Common myeloid progenitor, CD34-positive (primary cell): ENCODE results near the gene TLX1.

Source experiments
- CTCF ChIA-PET: fragments of 350-600 bp; sonication (Branson Sonifier 250); formaldehyde crosslinking; loops from one replicate; lab custom pipeline; 2021; ENCODE audit warnings: antibody characterized with exemption; lab: Charles Lee
- POLR2A ChIA-PET: fragments of 350-600 bp; sonication (Branson Sonifier 250); formaldehyde crosslinking; loops from one replicate; lab custom pipeline; 2021; ENCODE audit warnings: antibody characterized with exemption; lab: Charles Lee
- DNase-seq, 3 donors: peaks; one replicate each; pipeline versions ENCODE4 v3.0.0 to v3.0.0-alpha.2; 2013
- H3K27ac ChIP-seq, 2 experiments: 1 replicate in 1 of 2; 2 replicates in 1 of 2; pipeline ENCODE4 v1.7.0; 2013; ENCODE audit warnings: inconsistent platforms in 2 of 2, low read length in 2 of 2, mild to moderate bottlenecking in 2 of 2, low read depth in 1 of 2, moderate library complexity in 1 of 2; ENCODE audit not compliant: severe bottlenecking in 2 of 2, insufficient read depth in 1 of 2, poor library complexity in 1 of 2
- H3K27me3 ChIP-seq, 5 experiments: replicated peaks in 2 of 5; 1 replicate in 3 of 5; 2 replicates in 2 of 5; pipeline versions ENCODE4 v1.6.1 to v1.7.0; 2013; ENCODE audit warnings: low read length in 4 of 5, mild to moderate bottlenecking in 2 of 5, moderate library complexity in 2 of 5, inconsistent platforms in 1 of 5; ENCODE audit not compliant: insufficient read depth in 5 of 5, control insufficient read depth in 4 of 5
- H3K36me3 ChIP-seq, 4 experiments: 1 replicate in 2 of 4; 2 replicates in 2 of 4; pipeline versions ENCODE4 v1.6.1 to v1.7.0; 2013; ENCODE audit warnings: low read length in 3 of 4, control low read depth in 1 of 4, mild to moderate bottlenecking in 1 of 4; ENCODE audit not compliant: control insufficient read depth in 4 of 4, insufficient read depth in 4 of 4
- H3K4me1 ChIP-seq, 4 experiments: 1 replicate in 3 of 4; 2 replicates in 1 of 4; pipeline versions ENCODE4 v1.6.1 to v1.7.1; 2013; ENCODE audit warnings: low read length in 3 of 4, mild to moderate bottlenecking in 3 of 4, control low read depth in 1 of 4, inconsistent platforms in 1 of 4, moderate library complexity in 1 of 4; ENCODE audit not compliant: control insufficient read depth in 4 of 4, insufficient read depth in 4 of 4; ENCODE audit errors: control extremely low read depth in 1 of 4
- H3K4me3 ChIP-seq, 7 experiments: 1 replicate in 4 of 7; 2 replicates in 3 of 7; pipeline versions ENCODE4 v1.5.1 to v1.7.0; 2013; ENCODE audit warnings: mild to moderate bottlenecking in 7 of 7, low read length in 6 of 7, moderate library complexity in 6 of 7, inconsistent platforms in 2 of 7, low read depth in 2 of 7, control low read depth in 1 of 7; ENCODE audit not compliant: insufficient read depth in 4 of 7, control insufficient read depth in 1 of 7; ENCODE audit errors: extremely low read depth in 1 of 7
- H3K9me3 ChIP-seq, 5 experiments: 1 replicate in 4 of 5; 2 replicates in 1 of 5; pipeline versions ENCODE4 v1.6.1 to v1.7.1; 2013; ENCODE audit warnings: low read length in 4 of 5, mild to moderate bottlenecking in 2 of 5, inconsistent platforms in 1 of 5, low read depth in 1 of 5, moderate library complexity in 1 of 5; ENCODE audit not compliant: control insufficient read depth in 4 of 5, insufficient read depth in 2 of 5; ENCODE audit errors: control extremely low read depth in 1 of 5
- WGBS: methylation state at CpG from one replicate; pipeline ENCODE4 v1.1.5; 2013; ENCODE audit not compliant: insufficient coverage; 5-methylcytosine and 5-hydroxymethylcytosine counted together

TLX1 gene

DNA sequence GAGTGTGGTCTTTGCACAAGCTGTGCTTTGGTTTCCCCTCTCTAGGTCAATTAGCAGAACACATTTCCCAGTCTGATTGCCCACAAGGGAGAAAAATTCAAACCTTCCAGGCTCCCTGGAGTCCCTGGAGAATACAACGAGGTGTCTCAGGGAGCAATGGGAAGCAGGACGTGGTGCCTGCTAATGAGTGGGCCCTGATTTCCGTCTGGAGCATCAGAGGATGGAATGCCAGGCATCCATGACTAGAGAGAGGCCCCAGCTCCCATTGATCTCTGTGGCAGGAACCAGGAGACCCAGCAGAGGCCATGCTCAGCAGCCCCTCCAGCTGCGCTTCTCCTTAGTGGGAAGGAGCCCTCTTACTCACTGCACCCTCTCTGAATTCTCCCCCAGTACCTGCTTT, 33.2 kb upstream of the TLX1 start:
- peaks cover 0 to 5% (median 0%) of the 10 kb centered on the region in 5 experiments for H3K9me3 ChIP-seq
- ChIA-PET POLR2A (no interaction called here), CTCF (interaction anchor here (1.3 to 67.5 kb wide), 7 partner anchors 8 to 55 kb away, joined by 4 to 1574 read pairs (median 74); partner anchors contain the start of genes KAZALD1, PDZD7, SFXN3 and TLX1)
- H3K27me3 ChIP-seq: peaks cover 0 to 88% (median 28%) of the 10 kb centered on the region in 5 experiments
- no peak for DNase-seq
- no peak overlapping the region for H3K4me3 ChIP-seq
- WGBS: 69% methylated on average over 4 of the region's 4 CpGs
- H3K36me3 ChIP-seq: no peaks in the 10 kb centered on the region
- no peaks in the 10 kb centered on the region for H3K4me1 ChIP-seq
- no peak overlapping the region for H3K27ac ChIP-seq

DNA sequence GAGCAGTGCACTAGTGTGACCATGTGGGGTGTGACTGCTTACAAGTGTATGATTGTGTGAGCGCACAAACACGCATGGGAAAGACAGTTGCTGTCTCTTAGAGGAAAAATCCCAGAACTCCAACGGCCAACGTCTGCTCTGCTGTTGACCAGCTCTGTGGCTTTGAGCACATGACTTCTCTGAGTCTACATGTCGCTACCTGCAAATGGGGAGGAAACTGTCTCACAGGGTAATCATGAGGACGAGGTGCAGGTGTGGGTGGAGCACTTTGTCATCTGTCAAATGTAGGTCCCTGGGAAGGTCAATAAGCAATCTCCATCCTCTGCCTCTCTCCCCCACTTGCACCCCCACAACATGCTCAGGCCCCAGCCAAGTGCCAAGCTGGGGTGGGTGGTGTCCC, 31.2 kb upstream of the TLX1 start:
- no peaks in the 10 kb centered on the region for H3K4me1 ChIP-seq
- no peak overlapping the region for H3K4me3 ChIP-seq
- 80% methylated on average over 5 of the region's 6 CpGs for WGBS
- no peak overlapping the region for H3K27ac ChIP-seq
- peaks cover 0 to 5% (median 0%) of the 10 kb centered on the region in 5 experiments for H3K9me3 ChIP-seq
- ChIA-PET CTCF (interaction anchor here (1.6 to 67.5 kb wide), 5 partner anchors 16 to 57 kb away, joined by 4 to 1574 read pairs (median 125); partner anchors contain the start of genes KAZALD1, PDZD7, SFXN3 and TLX1), POLR2A (no interaction called here)
- no peak for DNase-seq
- H3K27me3 ChIP-seq: peaks cover 0 to 80% (median 23%) of the 10 kb centered on the region in 5 experiments
- H3K36me3 ChIP-seq: no peaks in the 10 kb centered on the region

DNA sequence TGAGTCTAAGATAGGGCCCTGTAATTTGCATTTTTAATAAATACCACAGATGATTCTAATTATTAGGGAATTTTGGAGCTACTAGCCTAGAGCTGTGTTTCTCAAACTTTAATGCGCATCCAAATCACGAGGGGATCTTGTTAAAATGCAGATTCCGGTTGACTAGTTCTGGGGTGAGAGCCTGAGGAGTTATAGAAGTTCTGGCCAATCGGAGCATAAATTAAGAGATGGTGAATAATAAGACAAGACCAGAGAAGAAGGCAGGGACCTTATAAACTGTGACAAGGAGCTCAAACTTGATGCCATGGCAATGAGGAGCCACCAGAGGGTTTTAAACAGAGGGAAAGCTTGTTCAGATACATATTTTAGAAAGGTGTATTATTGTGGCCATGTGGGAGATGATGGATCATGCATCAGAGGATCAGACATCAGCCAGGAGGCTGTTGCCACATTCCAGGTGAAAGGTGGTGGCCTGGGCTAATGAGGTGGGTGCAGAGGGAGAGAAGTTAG, 29.7 kb upstream of the TLX1 start:
- no peak overlapping the region for H3K27ac ChIP-seq
- DNase-seq: peak in 1 of 3 donors; percentile 29
- WGBS: 93% methylated on average over 3 of the region's 4 CpGs
- CTCF ChIA-PET: interaction anchor here (0.8 to 67.5 kb wide), 10 partner anchors 7 to 388 kb away, joined by 3 to 1574 read pairs (median 6); partner anchors contain the start of genes KAZALD1, PDZD7, SFXN3 and TLX1
- peaks cover 0 to 82% (median 25%) of the 10 kb centered on the region in 5 experiments for H3K27me3 ChIP-seq
- H3K4me3 ChIP-seq: no peak overlapping the region
- POLR2A ChIA-PET: interaction anchor here (0.5 kb wide), 1 partner anchor 71 kb away, joined by 3 read pairs; no protein-coding TSS in a partner anchor
- no peaks in the 10 kb centered on the region for H3K4me1 ChIP-seq
- no peaks in the 10 kb centered on the region for H3K36me3 ChIP-seq
- peaks cover 0 to 5% (median 0%) of the 10 kb centered on the region in 5 experiments for H3K9me3 ChIP-seq

DNA sequence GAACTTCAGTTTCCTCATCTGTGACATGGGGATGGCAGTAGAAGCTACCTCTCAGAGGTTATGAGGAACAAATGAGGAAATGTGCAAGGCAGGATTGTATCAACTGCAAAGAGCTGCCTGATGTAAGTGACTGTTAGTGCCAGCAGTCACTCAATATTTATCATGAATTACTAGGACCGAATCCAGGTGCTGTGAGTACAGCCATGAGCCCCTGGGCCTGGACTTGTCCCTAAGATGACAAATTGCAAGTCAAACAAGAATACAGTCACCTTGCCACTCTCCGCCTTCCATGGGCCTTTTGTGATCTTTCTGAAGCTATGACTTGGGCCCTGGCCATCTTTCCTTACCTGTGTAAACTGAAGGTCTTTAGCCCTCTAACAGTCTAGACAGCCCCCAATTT, 27.7 kb upstream of the TLX1 start:
- WGBS: 86% methylated on average over 1 of the region's 2 CpGs
- ChIA-PET POLR2A (no interaction called here), CTCF (interaction anchor here (1.0 to 67.5 kb wide), 5 partner anchors 7 to 60 kb away, joined by 3 to 1574 read pairs (median 125); partner anchors contain the start of genes KAZALD1, PDZD7, SFXN3 and TLX1)
- H3K4me1 ChIP-seq: no peaks in the 10 kb centered on the region
- H3K9me3 ChIP-seq: peaks cover 0 to 5% (median 0%) of the 10 kb centered on the region in 5 experiments
- no peak overlapping the region for H3K27ac ChIP-seq
- H3K4me3 ChIP-seq: no peak overlapping the region
- peaks cover 0 to 75% (median 30%) of the 10 kb centered on the region in 5 experiments for H3K27me3 ChIP-seq
- H3K36me3 ChIP-seq: no peaks in the 10 kb centered on the region
- DNase-seq: no peak

DNA sequence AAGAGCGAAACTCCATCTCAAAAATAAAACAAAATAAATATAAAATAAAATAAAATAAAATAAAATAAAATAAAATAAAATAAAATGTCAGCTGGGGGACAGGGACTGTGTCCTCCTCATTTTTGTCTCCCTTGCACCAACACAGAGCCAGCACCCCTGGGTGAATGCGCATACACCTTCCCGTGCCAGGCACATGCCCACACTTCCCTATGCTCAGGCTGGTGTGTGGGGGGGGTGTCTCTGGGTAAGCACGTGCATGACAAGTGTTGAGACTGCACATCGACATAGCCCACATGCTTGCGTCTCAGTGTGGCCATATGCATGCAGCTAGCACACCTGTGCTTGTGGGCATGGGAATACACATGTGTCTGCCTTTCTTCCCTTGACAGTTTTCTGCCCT, 24.7 kb upstream of the TLX1 start:
- Histone ChIP-seq H3K36me3 (no peaks in the 10 kb centered on the region), H3K27me3 (peaks cover 0 to 65% (median 26%) of the 10 kb centered on the region in 5 experiments), H3K4me1 (no peaks in the 10 kb centered on the region), H3K27ac (no peak overlapping the region), H3K4me3 (no peak overlapping the region), H3K9me3 (no peaks in the 10 kb centered on the region)
- POLR2A ChIA-PET: no interaction called here
- WGBS: 53% methylated on average over 3 of the region's 6 CpGs
- CTCF ChIA-PET: interaction anchor here (2.2 to 5.7 kb wide), 2 partner anchors 10 to 36 kb away, joined by 8 to 42 read pairs; no protein-coding TSS in a partner anchor
- DNase-seq: no peak

DNA sequence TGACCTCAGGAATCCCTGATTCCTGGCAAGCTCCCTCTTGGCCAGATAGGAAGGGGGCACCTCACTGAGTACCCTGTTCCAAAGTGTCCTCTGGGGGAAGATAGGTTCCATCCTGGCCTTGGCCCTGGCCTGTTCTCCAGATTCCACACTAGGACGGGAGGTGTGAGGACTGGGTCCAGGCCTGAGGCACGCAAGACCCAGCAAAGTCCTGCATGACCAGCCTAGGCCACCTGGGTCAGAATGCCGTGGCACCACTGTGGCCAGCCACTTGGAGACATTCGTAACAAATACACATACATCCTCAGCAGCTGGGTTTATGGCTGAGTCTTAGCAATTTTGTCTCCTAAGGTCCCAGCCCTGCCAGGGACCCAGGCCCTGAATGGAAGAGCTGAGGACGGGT, 23.3 kb upstream of the TLX1 start:
- DNase-seq: no peak
- H3K27ac ChIP-seq: no peak overlapping the region
- H3K4me3 ChIP-seq: no peak overlapping the region
- H3K27me3 ChIP-seq: peaks cover 0 to 62% (median 13%) of the 10 kb centered on the region in 5 experiments
- ChIA-PET POLR2A (no interaction called here), CTCF (interaction anchor here (0.9 to 5.7 kb wide), 4 partner anchors 11 to 44 kb away, joined by 3 to 42 read pairs (median 6); no protein-coding TSS in a partner anchor)
- no peaks in the 10 kb centered on the region for H3K36me3 ChIP-seq
- H3K4me1 ChIP-seq: no peaks in the 10 kb centered on the region
- WGBS: 100% methylated on average over 5 of the region's 5 CpGs
- no peaks in the 10 kb centered on the region for H3K9me3 ChIP-seq
